ENCODE results near the gene PDE4D.

GRCh38 chr5:59051951-59052350, 841.6 kb downstream of the PDE4D start:
- no peak for TF ChIP-seq NFRKB (IDR thresholded peaks at IDR 0.05)
- no peak for TF ChIP-seq TARDBP (IDR thresholded peaks at IDR 0.05)
- TF ChIP-seq SP1 (IDR thresholded peaks at IDR 0.05): no peak
- TF ChIP-seq FOXK2 (IDR thresholded peaks at IDR 0.05): no peak
- TF ChIP-seq ARNT (IDR thresholded peaks at IDR 0.05): no peak
- TF ChIP-seq FOXM1 (IDR thresholded peaks at IDR 0.05; ENCODE audit: borderline replicate concordance): no peak
- TF ChIP-seq SUZ12 (IDR thresholded peaks at IDR 0.05): no peak
- TF ChIP-seq BHLHE40 (IDR thresholded peaks at IDR 0.05; ENCODE audit: borderline replicate concordance): no peak
- TF ChIP-seq L3MBTL2 (conservative IDR thresholded peaks at IDR 0.05): no peak

Measured in HEK293T (cell line).